HEK293 (cell line): ENCODE measurements around the gene CHRNE.

Experiments used
- KLF10 ChIP-seq: fragments of 450-650 bp; IDR thresholded peaks from 2 replicates; pipeline ENCODE4 v1.5.1; 2018; ENCODE audit warnings: missing biosample characterization, mild to moderate bottlenecking, missing genetic modification characterization
- ZFP3 ChIP-seq: fragments of 450-650 bp; formaldehyde crosslinking; IDR thresholded peaks from 2 replicates; pipeline ENCODE4 v1.5.1; 2016; ENCODE audit warnings: low read depth, missing biosample characterization, missing genetic modification characterization
- ZNF792 ChIP-seq: fragments of 450-650 bp; formaldehyde crosslinking; IDR thresholded peaks from 2 replicates; pipeline ENCODE4 v1.5.1; 2016; ENCODE audit warnings: missing biosample characterization, missing genetic modification characterization
- TF ChIP-seq, protein P1 (sequence below): fragments of 450-650 bp; formaldehyde crosslinking; IDR thresholded peaks from 2 replicates; pipeline ENCODE4 v1.5.1; 2016; ENCODE audit warnings: missing biosample characterization, missing genetic modification characterization, low read depth
- TF ChIP-seq, protein P2 (sequence below): fragments of 450-650 bp; formaldehyde crosslinking; IDR thresholded peaks from 2 replicates; pipeline ENCODE4 v1.5.1; 2016; ENCODE audit warnings: missing biosample characterization, missing genetic modification characterization

DNA sequence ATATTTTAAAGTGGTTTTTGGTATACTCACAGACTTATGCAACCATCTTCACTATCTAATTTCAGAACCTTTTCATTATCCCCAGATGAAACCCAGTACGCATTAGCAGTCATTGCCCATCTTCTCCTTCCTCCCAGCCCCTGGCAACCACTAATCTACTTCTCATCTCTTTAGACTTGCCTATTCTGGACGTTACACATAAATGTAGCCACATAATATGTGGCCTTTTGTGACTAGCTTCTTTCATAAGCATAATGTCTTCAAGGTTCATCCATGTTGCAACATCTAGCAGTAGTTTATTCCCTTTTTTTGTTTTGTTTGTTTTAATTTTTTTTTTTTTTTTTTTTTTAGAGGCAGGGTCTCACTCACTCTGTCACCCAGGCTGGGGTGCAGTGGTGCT, 32.0 kb downstream of the CHRNE start:
- TF ChIP-seq, protein P1, sequence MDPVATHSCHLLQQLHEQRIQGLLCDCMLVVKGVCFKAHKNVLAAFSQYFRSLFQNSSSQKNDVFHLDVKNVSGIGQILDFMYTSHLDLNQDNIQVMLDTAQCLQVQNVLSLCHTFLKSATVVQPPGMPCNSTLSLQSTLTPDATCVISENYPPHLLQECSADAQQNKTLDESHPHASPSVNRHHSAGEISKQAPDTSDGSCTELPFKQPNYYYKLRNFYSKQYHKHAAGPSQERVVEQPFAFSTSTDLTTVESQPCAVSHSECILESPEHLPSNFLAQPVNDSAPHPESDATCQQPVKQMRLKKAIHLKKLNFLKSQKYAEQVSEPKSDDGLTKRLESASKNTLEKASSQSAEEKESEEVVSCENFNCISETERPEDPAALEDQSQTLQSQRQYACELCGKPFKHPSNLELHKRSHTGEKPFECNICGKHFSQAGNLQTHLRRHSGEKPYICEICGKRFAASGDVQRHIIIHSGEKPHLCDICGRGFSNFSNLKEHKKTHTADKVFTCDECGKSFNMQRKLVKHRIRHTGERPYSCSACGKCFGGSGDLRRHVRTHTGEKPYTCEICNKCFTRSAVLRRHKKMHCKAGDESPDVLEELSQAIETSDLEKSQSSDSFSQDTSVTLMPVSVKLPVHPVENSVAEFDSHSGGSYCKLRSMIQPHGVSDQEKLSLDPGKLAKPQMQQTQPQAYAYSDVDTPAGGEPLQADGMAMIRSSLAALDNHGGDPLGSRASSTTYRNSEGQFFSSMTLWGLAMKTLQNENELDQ (tag by site-specific recombination), result no peak
- TF ChIP-seq KLF10 (tag by site-specific recombination) (no peak), ZNF792 (tag by site-specific recombination) (no peak), ZFP3 (tag by site-specific recombination) (no peak)
- TF ChIP-seq, protein P2, sequence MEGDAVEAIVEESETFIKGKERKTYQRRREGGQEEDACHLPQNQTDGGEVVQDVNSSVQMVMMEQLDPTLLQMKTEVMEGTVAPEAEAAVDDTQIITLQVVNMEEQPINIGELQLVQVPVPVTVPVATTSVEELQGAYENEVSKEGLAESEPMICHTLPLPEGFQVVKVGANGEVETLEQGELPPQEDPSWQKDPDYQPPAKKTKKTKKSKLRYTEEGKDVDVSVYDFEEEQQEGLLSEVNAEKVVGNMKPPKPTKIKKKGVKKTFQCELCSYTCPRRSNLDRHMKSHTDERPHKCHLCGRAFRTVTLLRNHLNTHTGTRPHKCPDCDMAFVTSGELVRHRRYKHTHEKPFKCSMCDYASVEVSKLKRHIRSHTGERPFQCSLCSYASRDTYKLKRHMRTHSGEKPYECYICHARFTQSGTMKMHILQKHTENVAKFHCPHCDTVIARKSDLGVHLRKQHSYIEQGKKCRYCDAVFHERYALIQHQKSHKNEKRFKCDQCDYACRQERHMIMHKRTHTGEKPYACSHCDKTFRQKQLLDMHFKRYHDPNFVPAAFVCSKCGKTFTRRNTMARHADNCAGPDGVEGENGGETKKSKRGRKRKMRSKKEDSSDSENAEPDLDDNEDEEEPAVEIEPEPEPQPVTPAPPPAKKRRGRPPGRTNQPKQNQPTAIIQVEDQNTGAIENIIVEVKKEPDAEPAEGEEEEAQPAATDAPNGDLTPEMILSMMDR, result no peak
